GM18867 (cell line): ENCODE data around the gene CADPS2.

Source experiments
- ATAC-seq: cut with Tn5 transposase; IDR thresholded peaks from one replicate; pipeline ENCODE4 v1.9.1; 2021; ENCODE audit warnings: mild to moderate bottlenecking, moderate library complexity; ENCODE audit not compliant: unreplicated experiment

CADPS2 gene

DNA sequence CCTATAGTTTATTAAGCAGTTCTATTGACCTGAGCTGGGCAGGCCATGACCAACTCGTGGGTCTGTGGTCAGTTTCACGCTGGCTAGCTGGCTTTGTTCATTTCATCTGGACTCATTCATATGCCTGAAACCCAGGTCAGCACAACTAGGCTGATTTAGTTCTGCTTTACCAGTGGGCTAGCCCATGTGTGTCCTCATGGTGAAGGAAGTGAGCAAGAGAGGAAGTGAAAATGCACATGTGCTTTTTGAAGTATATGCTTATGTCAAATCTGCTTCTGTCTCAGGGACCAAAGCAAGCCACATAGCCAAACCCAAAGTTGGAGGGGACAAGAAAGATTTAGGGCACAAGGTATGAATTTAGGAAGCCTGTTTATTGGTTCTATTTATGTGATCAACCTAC is 341.8 kb downstream of the CADPS2 start:
- peak; percentile 96 for ATAC-seq

DNA sequence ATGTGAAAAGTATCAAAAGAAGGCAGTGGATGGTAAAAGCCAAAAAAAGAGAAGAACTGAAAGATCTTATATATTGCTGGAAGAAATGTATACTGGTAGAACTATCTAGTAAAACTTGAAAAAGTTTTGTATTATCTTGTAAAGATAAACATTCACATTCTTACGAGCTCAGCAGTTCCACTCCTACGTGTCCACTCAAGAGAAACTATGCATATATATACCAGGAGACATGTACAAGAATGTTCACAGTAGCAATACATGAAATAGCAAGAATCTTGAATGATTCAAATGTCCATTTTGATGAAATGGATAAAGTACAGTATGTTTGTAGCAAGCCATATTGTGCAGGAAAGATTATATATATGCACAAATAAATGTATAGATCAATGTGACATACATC is 342.4 kb downstream of the CADPS2 start:
- ATAC-seq = no peak

DNA sequence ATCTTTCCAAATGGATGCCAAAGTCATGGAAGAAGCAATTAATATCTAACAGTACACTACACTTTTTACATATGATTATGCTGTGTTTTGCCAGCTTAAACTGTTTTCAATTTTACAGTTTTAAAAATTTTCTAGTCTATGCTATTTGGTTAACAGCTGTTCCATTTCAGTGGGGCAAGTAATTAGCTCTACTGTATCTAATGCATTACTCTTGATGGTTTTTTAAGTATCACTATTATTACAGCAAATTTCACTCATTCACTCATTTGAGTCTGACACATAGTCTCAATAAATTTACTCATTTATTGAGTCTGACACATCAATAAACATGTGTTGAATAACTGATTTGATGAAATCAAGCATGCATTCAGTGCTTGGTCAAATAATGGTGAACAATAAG is 343.1 kb downstream of the CADPS2 start:
- no peak for ATAC-seq

DNA sequence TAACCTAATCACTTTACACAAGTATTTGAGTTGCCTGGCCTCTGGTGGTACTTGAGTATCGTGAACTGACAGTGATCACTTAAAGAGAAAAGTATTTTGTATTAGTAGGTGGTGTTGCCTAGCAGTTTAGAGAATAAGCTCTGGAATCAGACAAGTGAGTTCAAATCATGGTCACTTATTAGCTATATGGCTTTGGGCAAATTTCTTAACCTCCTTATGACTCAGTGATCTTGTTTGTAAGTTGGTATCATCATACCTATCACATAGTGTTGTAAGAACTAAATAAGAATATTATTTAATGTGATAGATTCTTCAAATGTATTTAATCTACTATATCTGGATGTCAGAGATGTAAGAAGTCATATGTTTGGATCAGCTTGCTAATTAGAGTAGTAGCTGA is 351.2 kb downstream of the CADPS2 start:
- no peak for ATAC-seq

DNA sequence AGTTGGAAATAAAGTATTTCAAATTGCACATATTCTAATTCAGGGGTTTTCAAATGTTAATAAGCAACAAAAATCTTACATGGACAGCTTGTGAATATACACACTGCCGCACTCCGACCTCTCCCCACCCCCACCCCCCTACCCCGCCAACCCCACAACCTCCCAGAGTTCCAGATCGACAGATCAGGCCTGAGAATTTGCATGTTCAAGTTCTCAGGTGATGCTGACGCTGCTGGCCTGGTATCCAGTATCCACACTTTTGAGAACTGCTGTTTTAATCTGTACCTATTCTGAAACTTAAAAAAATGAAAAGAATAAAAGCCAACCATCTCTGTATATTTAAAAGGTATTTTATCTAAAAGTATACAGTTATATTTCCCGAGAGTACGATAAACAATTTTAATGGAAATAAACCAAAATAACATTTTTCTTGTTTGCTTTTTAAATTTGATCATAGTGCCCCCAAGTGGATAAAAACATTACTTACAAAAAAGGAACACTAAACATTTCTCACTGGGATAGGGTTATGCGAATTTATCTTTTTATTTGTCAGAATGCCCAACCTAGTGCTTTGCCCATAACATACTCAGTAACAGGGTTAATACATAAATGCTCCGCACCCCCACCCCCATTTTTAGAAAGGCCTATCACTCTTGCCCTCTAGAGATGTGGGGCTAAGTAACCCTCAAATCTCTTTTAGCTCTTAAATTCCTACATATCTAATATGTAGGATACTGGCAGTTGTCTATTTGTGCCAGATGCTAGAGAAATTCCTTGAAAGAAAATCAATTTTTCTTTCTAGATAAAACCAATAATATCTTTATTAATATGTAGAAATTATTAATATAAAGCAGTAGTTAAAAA is 353.6 kb downstream of the CADPS2 start:
- ATAC-seq = no peak

DNA sequence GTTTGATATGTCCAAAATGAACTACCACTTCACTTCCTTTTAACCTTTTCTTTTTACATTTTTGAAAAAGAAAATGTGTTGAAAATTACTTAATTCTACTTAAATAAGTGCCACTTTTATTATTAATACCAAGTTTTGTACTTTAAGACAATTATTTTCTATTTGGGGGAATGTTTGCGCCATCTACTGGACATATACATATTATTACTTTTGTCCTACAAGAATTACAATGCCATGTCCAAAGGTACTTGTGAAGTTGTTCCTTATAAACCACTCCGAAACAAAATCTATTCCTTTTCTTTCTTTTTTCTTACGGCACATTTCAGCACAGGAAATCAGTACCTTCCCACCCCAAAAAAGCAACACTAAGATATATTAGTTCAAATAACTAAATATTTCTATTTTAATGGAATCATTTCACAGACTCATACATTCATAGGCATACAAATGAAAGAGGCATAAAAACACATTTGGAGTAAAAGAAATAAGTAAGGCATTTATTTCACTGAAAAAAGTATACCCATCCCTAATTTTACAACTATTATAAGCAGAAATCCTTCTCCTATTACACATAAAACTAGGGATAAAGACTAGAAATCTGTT is 357.3 kb downstream of the CADPS2 start:
- ATAC-seq = no peak

DNA sequence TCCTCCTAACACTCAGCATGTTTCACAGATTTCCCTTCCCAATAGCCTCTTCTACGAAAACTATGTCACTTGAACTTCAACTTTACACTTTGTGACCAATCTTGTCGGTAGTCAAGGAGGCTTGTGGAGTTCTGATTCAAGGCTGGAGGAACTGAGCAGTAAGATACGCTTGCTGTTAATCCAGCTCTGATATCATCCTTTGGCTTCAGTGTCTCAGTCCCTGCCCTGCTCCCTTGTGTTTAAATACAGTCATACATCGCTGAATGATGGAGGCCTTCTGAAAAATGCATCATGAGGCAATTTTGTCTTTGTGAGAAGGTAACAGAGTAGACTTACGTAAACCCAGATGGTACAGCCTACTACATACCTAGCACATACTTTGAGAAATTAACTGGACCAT is 360.9 kb downstream of the CADPS2 start:
- ATAC-seq = no peak

DNA sequence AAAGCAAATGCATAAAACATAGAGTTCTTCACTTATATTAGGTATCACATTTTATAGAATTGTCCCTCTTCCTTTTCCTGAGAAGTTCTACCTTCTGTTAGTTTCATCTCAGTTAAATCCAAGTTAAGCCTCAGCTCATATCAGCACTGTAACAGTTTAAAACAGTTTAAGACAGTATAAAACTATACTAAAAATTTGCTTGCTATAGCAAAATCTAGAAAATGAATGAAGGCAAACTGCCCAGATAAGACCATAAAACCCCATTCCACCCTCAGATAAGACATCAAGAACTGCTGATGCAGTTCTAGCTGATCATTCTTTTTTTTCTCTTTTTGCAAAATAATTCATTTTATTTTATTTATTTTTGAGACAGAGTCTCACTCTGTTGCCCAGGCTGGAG is 364.5 kb downstream of the CADPS2 start:
- no peak for ATAC-seq

DNA sequence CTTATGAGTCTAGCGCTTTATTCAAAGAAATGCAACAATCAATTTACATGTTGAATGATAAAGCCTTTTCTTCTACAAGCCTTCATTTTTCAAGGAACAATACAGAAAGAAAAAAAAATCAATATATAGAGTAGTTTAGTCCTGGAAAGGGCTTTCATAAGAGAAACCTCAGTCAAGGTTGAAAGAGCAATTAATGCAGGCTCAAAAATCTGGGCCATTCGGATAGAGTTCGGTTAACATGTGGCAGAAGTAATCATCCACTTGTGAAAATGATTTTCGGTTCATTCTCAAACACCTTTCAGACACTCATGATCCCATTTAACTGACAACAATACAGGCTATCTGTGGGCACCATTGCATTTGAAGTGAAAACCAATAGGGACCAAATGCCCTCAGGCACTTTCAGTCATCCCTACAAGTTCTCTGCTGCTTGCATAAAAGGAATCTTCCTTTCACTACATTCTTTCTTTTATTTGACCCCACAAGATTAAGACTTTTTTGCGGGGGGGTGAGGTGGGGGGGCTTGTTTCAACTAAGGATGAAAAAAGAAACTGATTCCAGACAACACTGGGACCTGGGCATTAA is 365.2 kb downstream of the CADPS2 start:
- ATAC-seq = no peak

DNA sequence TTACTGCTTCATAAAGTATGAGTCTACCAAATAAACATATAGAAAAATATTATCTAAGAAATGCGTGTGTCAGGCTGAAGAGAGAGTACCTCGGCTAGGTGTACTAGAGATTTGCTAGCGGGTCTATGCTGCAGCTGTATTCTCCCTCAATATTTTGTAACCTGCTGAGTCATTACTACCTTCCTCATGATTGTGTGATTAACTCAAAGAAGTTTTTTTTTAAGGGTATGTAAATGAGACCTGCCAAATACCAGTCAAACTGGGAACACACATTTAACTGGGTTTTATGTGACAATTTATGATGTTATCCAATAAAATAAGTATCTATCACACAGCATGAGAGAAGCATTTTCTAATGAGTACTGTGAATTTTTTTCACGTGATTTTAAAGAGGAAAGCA is 367.8 kb downstream of the CADPS2 start:
- no peak for ATAC-seq

DNA sequence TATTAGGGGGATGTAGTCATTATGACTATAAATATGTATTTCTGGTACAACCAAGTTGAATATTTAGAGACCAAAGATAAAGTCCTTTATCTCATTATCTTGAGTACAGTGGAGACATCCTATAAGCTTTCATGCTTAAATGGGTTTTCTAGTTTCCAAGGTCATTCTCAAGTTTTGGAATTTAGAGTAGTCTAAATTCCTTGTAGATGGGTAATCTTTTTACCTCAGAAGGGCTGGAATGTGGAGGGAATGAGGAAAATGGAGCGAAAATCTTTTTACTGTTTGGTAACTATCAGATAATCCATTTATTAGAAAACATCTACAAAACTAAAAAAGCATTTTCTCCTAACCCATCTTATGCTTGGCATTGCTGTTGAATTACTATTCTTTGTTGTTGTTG is 368.7 kb downstream of the CADPS2 start:
- ATAC-seq = no peak

DNA sequence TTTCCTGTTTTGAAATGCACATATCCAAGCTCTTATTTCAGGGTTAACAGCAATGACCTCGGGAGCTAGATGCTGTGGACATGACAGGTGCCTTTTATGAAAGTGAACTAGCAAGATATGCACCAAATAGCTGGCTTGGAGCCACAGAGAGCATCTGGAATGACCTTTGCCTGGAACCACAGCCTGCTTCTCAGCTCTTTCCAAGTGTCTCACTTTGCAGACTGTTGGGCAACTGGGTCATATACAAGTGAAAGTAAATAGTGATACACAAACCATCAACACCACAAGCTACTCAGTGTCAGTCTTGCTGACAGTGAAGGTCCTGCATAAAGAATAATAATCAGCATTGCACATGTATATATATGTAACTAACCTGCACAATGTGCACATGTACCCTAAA is 370.9 kb downstream of the CADPS2 start:
- no peak for ATAC-seq

DNA sequence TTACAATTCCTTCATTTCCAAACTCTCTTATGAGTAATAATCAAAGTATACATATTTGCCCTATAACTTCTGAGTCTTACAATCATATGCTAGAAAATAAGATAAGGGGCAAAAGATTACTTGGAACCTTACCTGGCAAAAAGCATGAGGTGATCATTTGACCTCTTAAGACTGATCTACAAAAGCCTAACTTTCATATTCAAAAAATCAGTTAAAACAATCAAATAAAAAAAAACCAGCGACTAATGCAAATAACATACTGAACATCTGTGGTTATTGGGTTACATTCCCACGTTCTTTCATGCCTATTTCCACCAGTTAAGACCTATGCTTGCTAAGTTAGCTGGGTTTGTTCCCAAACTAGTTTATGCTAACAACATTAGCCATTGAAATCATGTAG is 375.0 kb downstream of the CADPS2 start:
- no peak for ATAC-seq

DNA sequence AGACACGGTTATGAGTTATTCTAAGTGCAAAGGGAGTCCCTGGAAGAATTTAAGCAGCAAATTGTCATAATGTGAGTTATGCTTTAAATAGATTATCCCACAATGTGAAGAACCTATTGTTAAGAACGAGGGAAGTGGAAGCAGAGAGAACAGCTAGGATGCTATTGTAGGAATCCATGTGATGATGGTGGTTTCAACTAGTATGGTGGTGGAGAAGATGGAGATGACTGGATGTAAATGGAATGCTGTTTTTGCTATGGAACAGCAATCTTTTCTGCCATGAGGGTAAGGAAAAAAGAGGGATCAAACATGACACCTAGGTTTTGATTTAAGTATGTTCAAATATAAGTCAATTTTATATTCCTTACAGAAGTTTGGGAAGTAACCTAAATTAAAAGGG is 378.7 kb downstream of the CADPS2 start:
- ATAC-seq = no peak

DNA sequence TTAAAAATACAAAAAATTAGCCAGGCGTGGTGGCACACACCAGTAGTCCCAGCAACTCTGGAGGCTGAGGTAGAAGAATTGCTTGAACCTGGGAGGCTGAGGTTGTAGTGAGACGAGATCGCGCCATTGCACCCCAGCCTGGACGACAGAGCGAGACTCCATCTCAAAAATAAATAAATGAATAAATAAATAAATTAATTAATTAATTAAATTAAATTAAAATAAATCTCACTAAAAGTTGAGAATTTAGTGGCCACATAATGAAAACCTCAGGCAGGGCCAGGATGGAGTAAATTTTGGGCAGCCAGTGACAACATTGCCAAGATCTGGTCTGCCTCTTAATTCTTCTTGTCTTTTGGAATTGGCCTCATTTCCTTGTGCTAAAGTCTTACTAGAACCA is 394.3 kb downstream of the CADPS2 start:
- no peak for ATAC-seq

DNA sequence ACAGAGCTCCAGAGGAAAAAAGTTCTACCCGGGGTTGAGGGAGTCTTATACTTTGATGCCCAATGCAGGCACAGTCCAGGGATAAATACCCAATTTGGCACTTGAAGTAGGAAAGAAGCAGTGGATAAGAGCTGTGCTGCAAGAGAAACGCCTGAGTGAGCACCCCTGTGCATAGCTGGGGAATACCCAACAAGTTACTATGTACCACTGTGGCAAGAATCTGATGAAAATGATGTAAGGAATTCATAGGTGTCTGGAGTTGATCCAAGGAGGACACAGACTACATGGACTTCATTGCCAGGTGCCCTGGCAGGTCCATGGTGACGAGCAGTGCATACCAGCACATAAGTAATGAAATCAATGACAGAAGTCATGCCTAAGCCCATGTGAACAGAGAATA is 398.0 kb downstream of the CADPS2 start:
- ATAC-seq = no peak

DNA sequence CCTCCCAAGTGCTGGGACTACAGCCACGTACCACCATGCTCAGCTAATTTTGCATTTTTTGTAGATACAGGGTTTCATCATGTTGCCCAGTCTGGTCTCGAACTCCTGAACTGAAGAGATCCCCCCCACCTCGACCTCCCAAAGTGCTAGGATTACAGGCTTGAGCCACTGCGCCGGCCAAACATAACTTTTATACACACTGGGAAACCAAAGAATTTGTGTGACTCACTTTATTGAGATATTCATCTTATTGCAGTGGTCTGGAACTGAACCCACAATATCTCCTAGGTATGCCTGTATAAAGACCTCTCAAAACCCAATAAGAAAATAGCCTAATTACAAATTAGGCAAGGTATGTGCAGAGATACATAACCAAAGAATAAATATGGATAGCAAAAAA is 399.1 kb downstream of the CADPS2 start:
- no peak for ATAC-seq

DNA sequence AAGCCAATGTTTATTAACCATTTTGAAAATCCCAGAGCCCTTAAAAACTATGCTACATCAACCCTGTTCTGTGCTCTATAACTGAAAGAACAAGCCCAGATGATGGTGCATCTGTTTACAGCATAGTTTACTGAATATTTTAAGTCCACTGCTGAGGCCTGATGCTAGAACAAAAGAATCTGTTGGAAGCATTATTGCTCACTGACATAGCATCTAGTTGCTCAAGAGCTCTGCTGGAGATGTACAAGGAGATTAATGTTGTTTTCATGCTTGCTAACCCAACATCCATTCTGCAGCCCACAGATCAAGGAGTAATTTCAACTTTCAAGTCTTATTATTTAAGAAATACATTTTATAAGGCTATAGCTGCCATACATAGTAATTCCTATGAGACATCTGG is 400.4 kb downstream of the CADPS2 start:
- no peak for ATAC-seq

DNA sequence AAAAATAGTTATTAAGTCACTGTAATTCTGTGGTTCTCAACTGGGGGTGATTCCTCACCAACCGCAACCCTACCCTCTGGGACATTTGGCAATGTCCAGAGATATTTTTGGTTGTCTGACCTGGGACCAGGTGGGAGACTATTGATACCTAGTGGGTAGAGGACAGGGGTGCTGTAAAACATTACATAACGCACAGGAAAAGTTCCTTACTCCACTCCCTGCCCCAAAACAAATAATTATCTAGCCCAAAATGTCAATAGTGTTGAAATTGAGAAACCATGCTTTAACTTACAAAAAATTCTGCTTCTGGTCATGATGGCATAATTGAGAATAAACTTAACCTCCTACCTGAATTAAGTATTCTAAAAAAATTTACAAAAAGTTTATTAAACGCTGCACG is 404.0 kb downstream of the CADPS2 start:
- ATAC-seq = no peak

DNA sequence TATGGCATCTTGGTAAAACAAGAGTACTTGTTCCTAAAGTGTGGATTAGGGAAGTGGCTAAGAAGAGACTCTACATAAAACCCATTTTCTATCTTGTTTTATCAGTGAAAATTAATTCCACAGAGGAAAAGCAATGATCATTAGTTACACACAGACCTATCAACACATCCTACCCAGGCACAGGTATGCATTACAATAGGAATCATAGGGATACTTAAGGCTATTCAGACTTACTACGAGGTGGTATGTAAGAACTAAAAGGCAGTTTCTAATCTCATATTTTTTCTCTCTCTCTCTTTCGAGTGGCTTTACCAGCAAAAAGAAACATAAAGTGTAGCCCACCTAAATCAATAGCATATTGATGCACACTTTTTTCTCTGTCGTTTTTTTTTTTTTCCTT is 415.4 kb downstream of the CADPS2 start:
- ATAC-seq = no peak

DNA sequence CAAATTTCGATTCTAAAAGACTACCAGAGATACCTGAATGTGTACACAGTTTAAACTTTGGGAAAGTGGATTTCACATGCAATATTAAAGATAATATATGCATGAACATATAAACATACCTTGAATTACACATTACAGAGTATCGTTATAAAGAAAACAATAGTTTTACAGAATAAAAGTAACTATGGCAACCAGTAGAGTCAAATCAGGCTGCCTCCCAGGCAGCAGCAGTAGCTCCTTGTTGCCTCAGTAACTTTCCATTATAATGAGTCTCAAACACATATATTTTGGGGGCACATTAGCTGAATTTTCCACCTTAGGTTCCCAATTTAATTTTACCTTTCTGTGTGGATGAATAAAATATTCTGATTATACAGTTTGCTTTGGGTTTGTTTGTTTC is 417.3 kb downstream of the CADPS2 start:
- ATAC-seq = no peak

DNA sequence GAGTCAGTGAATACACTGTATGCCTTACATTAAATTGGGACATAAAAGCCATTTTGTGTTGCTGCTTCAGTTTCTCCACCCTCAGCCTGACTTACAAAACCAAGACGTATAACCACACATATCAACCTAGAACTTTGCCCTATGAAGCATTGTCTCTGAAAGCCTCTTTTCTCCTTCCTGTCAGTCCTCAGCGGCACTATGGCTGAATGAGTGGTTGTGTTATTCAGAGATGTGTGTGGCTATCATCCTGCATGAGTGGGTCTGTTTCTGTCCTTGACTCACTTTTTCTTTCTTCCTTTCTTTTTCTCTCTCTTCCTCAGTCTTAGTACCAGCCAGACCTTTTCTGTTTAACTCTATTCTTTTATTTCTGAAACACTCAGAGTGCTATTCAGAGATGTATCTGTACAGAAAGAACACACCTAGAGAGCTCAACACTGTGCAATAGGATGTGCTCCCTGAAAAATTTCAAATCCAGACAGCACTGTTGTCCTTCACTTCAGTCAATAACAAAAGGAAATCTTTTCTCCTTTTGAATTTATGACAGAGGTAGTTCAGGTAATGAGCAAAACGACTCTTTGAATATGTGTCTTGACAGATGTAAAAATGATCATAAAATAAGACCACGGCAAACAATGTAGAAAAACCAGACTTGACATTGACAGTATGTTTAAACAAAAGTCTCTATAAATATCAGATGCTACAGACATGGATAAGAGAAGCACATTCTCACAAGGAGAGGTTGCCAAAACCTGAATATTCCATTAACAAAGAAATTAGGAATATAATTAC is 418.4 kb downstream of the CADPS2 start:
- ATAC-seq = no peak
